NCI-H1694 (cell line): ENCODE results near the gene COX5A.
"Not testable (repeated sequence)": the region's sequence is repeated elsewhere in the genome, so short reads cannot be mapped to it uniquely, and the experiment has no call there.

ENCODE experiments used
- DNase-seq: peaks from one replicate; lab custom pipeline; 2025; lab: John Stamatoyannopoulos, UW

COX5A gene

DNA sequence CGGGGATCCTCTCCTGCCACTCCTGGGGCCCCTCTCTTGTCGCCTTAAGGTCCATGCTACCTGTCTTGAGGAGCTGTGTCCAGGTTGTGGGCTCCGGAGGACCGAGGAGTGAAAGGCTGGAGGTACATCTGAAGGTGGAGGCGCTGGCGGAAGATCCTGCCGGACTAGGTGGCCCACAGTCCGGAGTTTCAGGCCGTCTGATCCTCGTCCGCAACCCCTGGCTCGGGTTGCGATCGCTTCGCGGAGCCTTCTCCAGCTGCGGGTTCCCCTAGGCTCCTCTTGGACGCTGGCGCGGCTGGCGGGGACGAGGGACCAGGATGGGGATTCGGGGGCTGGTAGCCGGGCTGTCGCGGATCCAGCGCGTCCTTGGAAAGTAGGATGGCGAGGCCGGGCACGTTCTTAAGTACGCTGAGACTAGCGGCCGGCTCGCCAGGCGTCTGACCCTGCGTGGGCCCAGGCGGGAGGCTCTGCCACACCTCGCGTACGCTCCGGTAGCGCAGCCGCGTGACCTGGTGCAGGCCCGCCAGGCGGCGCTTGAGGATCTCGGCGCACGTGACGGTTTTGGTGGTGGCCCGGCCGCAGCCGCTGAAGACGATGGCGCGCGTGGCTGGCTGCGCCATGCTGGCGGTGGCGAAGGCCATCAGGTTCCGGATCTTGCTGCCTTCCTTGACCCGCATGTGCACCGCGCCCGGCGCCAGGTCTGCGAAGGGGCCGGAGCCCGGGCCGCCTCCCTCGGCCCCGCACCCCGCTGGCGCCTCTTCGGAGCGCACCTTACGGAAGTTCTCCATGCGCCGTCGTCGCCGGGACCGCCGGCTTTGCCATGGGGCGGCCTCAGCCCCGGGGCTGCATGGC lies 18.1 kb upstream of the COX5A start:
- no peak for DNase-seq

DNA sequence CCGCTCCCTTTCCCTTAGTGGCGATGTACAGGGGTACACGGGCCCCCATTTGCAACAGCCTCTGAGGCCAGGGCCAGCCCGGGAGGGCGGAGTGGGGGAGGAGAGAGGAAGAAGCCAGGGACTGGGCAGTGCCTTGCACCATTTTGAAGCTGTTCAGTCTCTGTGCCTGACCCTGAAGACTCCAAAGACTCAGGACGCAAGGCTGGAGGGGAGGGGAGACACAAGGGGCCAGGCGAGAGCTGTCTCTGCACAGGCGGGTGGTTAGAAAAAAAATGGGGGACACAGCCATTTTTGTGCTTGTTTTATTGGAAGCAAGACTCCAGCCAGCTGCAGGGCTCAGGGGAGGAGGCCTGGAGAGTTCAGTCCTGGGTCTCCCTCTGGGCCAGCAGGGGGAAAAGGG lies 17.1 kb upstream of the COX5A start:
- no peak for DNase-seq

DNA sequence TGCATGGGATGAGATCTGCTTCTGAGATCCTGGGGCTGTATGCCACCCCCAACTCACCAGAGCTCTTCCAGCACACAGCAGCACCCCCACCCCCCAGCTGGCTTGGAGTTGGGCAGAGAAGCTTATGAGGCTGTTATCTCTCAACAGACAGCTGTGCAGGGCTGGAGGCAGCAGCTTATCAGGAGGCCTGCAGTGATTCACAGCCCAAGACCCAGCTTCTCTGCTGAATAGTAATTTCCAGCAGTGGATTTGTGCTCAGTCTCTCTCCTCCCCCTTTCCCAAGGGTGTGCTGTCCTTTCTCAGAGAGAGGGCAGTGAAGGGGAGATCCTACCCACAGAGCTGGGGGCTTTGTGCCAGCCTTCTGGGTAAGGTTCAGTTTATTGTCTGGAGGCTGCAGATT lies 16.6 kb upstream of the COX5A start:
- DNase-seq = no peak

DNA sequence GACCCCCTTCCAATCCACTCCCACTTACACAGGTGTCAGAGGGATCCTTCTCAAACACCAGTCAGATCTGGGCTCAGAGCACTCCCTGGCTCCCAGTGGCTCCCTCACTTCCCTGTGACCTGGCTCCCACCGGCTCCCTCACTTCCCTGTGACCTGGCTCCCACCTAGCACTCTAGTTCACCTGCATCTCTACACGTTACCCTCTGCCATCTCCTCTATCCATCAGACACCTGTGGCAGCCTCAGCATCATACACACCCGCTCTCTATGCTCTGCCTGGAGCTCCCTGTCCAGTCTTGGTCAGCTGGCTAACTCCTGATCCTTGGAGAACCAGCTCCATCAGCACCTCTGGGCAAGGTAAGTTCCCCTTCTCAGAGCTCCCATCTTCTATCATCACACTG lies 13.1 kb upstream of the COX5A start:
- no peak for DNase-seq

DNA sequence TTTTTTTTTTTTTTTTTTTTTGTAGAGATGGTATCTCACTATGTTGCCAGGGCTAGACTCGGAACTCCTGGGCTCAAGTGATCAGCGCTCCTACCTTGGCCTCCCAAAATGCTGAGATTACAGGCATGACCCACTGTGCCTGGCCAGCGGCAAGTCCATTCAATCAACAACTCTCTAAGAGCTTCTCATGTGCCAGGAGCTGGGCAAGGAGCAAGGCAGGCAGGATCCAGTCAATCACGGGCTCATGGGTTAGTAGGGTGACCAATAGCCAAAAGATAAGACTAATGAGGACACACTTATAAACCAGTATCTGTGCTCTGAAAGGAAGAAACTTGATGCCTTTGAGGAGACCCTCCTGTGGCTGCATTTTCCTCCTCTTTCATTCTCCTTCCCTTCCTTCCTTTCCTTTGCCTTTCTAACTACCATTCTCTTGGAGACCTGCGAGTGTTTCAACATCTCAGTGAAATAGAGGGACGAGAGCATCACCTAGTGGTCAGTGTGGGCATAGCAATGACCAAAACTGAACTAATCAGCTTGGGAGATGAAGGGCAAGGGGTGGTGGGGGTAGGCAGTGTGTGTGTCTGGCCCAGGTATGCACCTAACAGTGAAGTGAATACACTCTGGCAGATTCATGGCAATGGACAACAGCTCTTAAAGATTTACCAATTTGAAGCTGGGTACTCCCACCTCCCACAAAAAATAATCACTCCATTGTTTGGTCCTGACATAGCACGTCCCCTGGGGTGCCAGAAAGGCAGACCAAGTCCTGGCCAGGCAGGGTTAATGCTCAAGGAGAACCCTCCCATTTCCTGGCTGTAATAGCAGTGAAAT lies 12.4 kb upstream of the COX5A start:
- peak; percentile 80 for DNase-seq

DNA sequence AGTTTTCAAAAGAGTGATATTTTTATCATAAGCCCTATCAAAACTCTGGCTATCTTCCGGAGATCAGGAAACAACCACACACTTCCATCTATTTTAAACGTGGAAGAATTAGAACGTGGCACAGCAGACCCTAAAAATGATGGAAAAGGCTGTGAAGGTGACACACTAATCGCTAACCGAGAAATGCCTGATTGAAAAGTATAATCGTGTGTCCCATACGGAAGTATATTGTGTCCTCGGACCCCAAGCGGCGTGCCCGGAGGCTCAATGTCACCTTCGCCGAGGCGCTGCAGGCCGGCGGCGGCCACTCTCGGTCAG lies 642 bp downstream of the COX5A start:
- DNase-seq = no peak

DNA sequence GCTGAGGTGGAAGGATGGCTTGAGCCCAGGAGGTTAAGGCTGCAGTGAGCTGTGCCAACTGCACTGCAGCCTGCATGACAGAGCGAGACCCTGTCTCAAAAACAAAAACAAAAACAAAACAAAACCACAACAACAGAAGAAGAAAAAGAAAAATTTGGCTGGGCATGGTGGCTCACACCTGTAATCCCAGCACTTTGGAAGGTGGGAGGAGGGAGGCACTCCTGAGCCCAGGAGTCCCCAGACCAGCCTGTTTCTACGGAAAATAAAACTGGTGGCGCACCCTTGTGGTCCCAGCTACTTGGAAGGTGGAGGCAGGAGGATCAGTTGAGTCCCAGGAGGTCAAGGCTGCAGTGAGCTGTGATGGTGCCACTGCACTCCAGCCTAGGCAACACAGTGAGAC lies 2.7 kb downstream of the COX5A start:
- not testable (repeated sequence) for DNase-seq

DNA sequence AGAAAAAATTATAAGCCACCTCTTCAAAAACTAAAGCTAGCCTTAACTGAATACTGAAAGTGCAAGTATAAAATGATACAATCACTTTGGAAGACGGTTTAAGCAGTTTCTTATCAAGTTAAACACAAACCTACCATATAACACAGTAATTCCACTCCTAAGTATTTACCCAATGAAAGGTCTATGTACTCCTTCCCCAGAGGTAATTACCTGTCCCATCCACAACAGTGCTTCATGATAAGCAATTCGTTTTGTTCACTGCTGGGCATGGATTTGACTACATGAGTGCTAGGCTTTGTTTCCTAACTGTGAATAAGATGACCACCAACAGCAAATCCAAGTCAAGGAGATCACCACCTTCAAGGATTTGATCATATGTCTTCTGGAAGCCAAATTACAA lies 4.3 kb downstream of the COX5A start:
- DNase-seq = no peak

DNA sequence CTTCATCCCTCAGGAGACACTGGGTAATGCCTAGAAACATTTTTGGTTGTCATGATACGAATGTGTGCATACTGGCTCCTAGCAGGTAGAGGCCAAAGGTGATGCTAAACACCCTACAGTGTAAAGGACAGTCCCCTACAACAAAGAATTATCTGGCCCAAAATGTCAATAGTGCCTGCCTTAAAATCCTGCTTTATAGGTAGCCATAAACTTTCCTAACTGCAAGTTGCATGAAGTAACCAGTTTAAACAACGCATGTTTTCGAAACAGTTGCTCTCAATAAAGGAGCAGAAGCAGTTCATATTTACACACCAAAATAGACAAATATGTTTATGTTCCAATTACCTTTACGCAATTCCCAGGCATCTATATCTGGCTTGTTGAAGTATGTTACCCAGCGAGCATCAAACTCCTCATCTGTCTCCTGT lies 9.1 kb downstream of the COX5A start:
- DNase-seq = no peak

DNA sequence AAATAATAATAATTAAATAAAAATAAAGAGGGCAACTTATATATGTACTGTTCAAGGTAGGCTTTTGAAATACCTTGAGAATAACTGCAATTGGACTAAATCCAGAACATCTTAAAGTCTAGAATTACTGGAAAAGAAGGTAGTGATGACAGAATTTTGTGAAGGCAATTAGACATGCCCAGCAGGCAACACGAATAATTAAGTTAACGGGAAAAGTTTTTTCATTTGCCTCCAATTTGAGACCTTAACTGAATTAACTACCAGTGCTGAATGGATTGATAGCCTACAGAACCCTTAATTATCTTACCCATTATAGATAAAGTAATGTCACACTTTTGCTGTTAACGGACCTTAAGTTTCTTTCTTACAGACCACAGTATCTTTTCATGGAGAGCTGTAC lies 13.3 kb downstream of the COX5A start:
- DNase-seq = no peak

DNA sequence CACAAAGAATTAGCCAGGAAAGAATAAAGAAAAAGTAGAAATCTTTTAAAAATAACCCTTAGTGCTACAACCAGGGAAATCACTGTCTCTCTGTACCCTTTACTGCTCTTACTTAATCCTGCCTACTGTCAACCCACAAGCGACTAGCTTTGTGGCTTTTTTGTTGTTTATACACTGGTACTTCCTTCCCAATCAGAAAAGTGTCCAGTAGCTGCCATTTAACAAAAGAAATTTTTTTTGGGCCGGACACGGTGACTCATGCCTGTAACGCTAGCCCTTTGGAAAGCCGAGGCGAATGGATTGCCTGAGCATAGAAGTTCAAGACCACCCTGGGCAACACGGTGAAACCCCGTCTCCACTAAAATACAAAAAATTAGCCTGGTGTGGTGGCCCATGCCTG lies 17.4 kb downstream of the COX5A start:
- no peak for DNase-seq

DNA sequence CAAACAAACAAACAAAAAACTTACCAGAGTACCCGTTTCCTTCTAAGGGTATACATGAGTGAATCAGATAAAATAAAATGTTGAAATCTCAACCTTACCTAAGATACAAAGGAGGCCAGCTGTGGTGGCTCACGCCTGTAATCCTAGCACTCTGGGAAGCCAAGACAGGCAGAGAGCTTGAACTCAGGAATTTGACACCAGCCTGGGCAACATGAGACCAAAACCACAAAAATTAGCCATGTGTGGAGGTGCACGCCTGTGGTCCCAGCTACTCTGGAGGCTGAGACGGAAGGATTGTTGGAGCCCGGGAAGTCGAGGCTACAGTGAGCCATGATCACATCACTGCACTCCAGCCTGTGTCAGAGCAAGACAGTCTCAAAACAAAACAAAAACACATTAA lies 20.2 kb downstream of the COX5A start:
- DNase-seq = no peak

DNA sequence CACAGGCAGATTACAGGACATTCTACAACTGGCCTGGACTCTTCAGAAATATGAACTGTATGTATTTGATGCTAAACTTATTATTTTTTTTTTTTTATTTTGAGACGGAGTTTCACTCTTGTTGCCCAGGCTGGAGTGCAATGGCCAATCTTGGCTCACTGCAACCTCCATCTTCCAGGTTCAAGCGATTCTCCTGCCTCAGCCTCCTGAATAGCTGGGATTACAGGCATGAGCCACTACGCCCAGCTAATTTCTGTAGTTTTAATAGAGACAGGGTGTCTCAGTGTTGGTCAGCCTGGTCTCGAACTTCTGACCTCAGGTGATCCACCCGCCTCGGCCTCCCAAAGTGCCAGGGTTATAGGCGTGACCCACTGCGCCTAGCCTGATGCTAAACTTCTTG lies 24.1 kb downstream of the COX5A start:
- DNase-seq = not testable (repeated sequence)

DNA sequence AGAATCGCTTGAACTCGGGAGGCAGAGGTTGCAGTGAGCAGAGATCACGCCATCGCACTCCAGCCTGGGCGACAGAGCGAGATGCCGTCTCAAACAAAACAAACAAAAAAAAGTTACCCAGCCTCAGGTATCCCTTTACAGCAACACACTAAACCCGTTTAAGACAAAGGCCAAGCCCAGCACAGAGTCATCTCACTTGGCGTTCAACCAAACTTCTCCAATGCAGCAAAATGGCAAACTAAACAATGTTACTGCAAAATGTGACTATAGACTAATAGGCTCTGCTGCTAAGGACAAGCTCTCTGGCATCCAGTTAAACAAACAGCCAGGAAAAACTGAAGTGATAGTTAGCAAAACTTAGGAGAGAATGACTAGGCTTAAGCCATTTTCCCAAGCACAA lies 24.8 kb downstream of the COX5A start:
- DNase-seq = no peak

DNA sequence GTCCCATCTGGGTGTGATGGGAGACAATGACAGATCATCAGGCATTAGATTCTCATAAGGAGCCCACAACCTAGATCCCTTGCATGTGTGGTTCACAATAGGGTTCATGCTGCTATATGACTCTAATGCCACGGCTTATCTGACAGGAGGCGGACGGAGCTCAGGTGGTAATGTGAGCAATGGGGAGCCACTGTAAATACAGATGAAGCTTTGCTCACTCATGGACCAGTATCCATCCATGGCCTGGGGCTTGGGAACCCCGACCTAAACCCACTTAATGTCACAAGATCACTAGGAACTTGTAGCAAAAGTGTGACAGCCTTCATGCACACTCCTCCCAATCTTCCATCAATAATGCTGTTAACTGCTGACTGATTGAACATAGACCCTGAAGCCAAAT lies 29.2 kb downstream of the COX5A start:
- DNase-seq = no peak

DNA sequence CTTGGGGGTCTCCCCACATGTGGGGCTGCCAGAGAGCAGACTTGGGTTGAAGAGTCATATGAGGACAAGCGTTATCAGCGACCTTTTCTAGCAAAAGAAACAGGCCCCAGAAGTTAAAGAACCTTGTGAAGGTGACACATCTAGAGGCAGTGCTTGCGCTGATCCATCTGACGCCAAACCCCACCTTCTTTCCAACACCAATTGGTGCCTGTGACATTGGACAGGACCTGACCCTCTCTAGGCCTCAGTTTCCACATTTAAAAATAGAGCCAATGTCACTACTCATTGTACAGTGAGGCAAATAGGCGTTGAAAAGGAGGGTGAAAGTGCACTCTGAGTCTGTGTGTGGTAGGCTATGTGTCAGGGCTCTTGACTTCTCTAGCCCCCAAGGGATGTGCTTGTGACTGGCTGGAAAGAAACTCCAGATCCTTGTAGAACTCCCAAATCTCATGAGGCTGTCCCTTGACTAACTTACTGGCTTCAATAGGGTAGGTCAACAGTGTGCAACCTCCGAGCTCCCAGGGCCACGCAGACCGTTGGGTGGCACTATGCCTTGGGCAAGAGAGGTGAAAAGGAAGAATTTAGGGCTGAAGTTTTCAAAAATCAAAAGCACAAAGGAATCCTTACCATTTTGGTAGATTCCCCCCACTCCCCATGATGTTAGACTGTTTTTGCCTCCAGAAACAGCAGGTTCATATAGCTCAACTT lies 30.6 kb downstream of the COX5A start:
- DNase-seq = no peak

DNA sequence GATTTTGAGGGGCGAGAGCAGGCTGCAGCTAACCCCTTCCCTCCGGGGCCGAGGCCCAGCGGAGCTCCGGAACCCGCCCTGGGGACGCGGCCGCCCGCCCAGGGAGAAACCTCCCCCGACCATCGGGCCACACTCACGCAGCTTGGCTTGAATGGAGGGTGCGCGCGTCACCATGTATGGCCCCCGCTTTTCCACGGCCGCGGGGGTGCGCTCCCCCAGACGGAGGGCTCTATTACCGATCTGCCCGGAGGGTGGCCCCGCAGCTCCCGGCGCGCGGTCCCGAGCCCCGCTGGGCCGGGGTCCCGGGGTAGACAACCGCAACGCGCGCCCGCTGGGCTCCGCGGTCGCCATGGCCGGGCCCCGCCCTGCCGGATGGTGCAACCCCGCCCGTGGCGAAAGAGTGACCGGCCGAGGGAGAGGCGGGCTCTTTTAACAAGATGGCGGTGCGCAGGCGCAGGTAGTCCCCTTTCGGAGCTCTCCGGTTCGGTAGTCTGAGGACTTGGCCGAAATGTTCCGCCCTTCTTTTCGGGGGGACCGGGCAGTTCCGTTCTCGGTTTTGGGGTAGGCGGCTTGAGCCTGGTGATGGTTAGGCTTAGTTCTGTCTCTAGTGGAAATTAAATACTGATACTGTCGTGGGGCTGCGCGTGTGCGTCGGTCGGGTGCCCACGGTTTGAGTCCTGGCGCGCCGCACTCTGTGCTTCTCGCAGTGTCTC lies 31.3 kb downstream of the COX5A start, which contains the start of gene FAM219B:
Gene FAM219B (minus strand): TSS at position 402 of the 713 bp plus-strand sequence. CDS start 51 bp downstream, at position 351.
- DNase-seq = peak; percentile 34

DNA sequence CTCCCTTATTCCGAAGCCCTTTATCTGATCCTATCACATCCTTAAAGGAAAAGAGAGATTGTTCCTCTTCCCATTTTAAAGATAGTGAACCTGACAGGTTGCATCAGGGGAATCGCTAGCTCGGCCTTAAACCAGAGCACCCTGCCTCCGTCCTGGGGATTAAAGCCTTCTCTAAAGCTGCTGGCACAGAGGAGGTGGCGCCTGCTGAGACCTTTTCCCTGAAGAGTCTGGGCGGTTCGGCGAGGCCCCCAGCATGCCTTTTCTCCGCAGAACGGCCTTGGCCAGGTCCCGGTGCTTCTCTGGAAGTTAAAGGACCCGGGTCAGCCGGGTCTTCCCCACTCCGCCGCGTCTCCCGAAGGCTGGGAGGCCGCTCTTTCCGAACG lies 31.8 kb downstream of the COX5A start:
- no peak for DNase-seq

DNA sequence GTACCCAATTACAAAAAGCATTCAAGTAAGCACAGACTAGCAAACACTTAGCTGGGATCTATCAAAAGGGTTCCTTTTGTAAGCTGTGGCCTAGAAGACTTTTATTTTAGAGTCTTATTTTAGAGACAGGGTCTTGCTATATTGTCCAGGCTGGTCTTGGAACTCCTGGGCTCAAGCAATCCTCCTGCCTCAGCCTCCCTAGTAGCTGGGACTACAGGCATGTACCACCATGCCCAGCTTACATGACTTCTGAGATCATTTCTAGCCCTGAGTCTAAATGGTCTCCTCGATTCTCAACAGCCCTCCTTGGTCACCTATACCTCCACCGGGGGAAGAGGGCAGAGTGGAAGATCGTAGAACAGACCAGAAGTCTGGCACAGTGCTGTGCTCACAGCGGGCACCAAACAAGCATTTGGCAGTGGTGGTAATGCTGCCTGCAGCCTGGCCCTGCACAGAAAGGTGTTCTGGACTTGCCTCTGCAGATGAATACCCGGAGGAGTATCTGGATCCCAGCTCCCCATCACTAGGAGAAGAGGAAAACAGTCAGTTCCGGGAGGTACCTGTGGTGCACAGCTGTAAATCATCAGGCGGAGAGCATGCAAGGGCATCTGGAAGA lies 33.6 kb downstream of the COX5A start:
- DNase-seq = no peak

DNA sequence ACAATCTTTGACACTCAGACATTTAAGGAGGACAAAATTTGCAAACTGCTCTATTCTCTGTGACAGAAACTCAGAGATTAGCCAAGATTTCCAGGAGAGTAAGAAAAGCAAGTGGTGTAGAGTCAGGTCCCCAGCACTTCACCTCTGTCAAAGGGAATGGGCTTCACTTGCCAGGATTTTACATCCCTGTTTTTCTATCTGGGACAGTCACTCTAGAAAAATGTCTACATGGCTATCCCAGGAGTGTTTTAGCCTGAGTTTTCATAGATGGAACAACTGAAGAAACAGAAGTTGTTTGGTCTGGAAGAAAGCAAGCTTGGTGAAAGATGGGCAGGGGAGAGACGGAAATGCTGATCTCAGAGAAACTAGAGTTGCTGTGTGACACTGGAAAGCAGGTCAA lies 34.2 kb downstream of the COX5A start:
- no peak for DNase-seq

DNA sequence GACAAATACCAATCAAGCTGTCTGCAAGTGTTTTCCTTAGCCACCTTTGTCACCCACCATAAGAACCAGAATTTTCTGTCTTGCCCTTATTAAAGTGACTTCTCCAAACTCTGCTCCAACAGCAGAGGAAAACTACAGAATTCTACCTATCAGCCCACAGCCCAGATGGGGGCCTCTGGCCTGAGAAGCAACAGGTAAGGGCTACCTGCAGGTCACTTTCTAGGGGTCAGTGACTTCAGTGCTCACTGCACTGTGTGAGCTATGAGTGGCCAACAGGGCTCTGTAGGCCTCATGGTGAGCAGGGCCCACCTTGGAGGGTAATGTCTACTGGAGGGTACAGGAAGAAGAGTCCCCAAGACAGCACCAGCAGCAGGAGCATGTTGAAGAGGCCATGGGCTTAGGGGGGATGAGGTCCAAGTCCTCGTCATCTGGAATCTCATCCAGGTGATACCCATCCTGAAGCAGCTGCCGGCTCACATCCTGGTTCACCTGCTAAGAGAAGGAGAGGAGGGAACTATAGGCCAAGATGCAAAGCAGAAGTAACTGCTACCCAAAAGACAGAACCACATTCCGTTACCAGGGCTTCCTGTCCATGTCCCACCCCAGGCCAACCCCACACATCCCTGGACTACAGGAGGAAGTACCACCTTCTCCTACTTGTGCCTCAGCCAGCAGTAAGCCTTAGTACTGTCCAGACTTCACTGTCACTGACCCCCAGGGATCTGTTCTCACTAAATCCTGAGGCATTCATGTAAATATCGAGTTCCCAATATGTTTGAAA lies 35.4 kb downstream of the COX5A start:
- DNase-seq = no peak
